T1000 (cell line): Measurements from ENCODE around the gene PAOX.
"Not testable (repeated sequence)": the region's sequence is repeated elsewhere in the genome, so short reads cannot be mapped to it uniquely, and the experiment has no call there.

Experiments
- DNase-seq: peaks from one replicate; lab custom pipeline; 2025; ENCODE audit warnings: mixed read lengths; lab: John Stamatoyannopoulos, UW

Gene PAOX

GRCh38 chr10:133364645-133365431, 14.2 kb upstream of the PAOX start:
- no peak for DNase-seq

- no peak for DNase-seq
These were observed 13.5 kb upstream of the PAOX start for GRCh38 chr10:133365461-133366129.

- DNase-seq, result no peak
These were observed 13.0 kb upstream of the PAOX start for GRCh38 chr10:133366130-133366478.

- DNase-seq, result no peak
These were observed 12.3 kb upstream of the PAOX start for GRCh38 chr10:133366751-133367150.

- DNase-seq, result not testable (repeated sequence)
These were observed 11.6 kb upstream of the PAOX start for GRCh38 chr10:133367461-133367860.

GRCh38 chr10:133368153-133368552, 10.9 kb upstream of the PAOX start:
- DNase-seq, result no peak

- DNase-seq, result no peak
These were observed 8.9 kb upstream of the PAOX start for GRCh38 chr10:133370030-133370786.

- DNase-seq, result no peak
These were observed 6.6 kb upstream of the PAOX start for GRCh38 chr10:133372507-133372906.

GRCh38 chr10:133373174-133374090, 5.6 kb upstream of the PAOX start, which contains the start of gene ECHS1:
Gene ECHS1, minus strand, starts transcription at chr10:133373354. Its CDS starts 21 bp downstream, at chr10:133373333.
- DNase-seq, result peak; percentile 93

- no peak for DNase-seq
These were observed 3.5 kb upstream of the PAOX start for GRCh38 chr10:133375357-133376115.

- not testable (repeated sequence) for DNase-seq
These were observed 2.9 kb upstream of the PAOX start for GRCh38 chr10:133376183-133376582.

GRCh38 chr10:133377025-133377817, 1.8 kb upstream of the PAOX start:
- DNase-seq, result no peak

GRCh38 chr10:133377818-133378250, 1.2 kb upstream of the PAOX start:
- DNase-seq, result no peak

- peak; percentile 51 for DNase-seq
These were observed 588 bp upstream of the PAOX start for GRCh38 chr10:133378251-133379096.

- no peak for DNase-seq
These were observed 972 bp downstream of the PAOX start for GRCh38 chr10:133379801-133380666.

GRCh38 chr10:133381036-133381435, 2.0 kb downstream of the PAOX start:
- DNase-seq, result no peak

GRCh38 chr10:133383551-133383950, 4.5 kb downstream of the PAOX start:
- no peak for DNase-seq

- DNase-seq, result no peak
These were observed 5.0 kb downstream of the PAOX start for GRCh38 chr10:133384071-133384470.
